ENCODE measurements around the gene ADAM10.

ADAM10 gene

DNA sequence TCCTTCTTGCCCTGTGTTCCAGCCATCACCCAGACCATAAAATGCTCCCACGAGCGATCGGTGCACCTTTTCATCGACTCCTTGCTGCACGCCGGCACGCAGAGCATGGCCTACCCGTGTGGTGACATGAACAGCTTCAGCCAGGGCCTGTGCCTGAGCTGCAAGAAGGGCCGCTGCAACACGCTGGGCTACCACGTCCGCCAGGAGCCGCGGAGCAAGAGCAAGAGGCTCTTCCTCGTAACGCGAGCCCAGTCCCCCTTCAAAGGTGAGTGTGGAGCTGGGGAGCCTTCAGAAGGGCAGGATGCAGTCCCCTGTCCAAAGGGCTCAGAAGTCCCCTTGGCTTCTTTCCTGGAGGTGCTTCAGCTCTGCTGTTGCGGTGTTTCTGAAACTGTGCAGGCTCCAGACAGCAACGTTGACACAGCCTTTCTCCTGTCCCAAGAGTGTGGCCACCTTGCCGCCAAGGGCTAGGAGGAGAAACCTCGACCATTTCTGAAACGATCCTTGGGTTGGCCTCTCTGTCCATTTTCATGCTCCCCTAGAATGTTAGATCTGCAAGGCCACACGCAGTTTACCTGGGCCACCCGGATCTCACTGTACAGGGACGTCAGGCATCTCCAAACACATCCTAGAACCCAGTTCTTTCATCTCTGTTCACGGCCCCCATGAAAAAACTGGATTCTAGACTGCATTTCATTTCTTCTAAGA lies 201.0 kb downstream of the ADAM10 start:
- no peak for DNase-seq

DNA sequence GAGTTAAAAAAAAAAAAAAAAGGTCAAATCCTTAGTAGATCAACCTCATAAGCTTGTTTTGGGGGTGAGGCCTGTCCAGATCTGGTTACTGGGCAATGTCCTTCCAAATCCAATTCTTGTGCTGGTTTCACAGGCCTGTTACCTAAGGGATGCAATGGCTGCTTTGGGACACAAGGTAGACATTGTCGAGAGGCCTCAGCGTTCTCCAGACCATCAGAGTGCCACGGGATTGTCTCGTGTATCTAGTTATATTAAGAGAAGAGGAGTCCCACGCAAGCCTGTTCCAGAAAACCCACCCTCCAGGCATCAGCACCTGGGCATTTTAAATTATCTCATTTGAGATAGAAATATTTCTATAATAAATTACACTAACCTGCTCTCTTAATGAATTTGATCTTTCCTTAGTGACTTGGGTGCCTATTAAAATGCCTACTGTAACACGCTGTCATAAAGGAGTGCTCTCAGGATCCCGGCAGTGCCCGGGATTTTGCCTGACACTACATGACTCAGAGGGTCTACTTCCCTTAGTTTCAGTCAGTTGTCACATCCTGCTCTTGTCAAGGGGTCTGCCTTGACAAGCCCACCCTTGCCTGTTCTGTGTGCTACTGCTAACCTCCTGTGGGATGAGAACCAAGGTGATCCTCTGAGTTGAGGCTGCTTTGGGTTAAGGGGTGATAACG lies 201.7 kb downstream of the ADAM10 start:
- no peak for DNase-seq

DNA sequence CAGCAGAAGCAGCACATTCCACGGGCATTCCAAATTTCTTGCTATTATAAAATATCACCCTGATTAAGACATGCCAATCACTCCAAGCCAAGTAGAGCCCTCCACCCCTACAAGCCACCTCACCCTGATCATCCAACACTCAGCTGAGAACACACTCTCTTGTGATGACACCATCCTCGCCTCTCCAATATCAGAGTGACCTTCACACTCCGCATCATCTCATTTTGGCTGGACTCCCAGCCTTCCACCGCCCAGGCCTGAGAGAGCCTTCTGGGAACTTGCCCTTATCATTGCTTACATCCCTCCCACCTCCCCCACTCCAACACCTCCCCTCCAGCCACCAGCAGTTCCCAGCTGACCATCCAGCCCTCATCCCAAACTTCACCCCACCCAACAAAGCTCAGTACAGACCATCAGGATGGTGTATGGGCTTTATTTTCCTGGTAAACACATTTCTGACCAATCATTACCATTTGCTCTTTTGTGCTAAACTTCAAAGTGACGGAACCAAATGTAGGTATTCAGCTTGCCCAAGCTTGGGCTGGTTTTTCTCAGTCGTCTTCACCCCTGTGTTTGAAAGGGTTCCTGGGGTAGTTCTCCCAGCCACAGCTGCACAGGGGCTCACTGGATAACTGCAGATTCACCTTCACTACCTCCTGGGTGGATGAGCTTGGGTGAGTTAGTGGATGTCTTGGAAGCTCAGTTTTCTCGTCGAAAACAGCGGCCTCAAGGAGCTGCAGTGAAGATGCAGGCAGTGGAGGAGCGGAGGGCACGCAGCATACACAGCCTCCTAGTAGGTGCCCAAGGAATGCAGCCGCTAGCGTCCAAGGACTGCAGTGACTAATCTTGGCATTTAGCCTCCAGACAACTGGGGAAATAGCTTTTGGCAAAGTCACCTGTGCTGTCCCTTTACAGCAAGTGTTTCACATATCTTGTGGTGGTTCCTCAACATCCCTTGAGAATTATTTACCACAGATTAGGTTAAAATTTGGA lies 202.6 kb downstream of the ADAM10 start:
- DNase-seq = no peak

DNA sequence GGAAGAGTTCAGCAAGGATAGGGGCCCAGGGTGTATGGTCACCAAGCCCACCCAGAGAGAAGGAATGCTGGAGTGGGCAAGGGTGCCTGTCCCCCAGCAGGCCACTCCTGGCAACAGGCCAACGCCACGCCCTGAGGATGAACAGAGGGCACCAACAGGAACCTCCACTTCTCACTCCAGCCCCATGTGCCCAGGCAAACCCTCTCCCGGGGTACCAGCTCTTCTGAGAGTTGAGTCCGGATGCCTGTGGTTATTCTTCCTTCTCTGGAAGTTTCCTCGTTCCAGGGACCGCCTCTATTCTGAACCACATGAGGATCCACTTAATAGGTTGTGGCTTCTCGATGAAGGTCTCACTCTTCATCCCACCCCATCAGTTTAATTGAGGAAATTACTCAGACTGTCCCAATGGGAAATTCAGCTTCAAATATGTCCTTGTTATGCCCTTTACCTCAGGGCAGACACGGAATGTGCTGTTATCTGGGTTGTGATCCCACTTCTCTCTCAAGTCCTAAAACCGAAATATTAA lies 203.4 kb downstream of the ADAM10 start:
- DNase-seq = no peak

DNA sequence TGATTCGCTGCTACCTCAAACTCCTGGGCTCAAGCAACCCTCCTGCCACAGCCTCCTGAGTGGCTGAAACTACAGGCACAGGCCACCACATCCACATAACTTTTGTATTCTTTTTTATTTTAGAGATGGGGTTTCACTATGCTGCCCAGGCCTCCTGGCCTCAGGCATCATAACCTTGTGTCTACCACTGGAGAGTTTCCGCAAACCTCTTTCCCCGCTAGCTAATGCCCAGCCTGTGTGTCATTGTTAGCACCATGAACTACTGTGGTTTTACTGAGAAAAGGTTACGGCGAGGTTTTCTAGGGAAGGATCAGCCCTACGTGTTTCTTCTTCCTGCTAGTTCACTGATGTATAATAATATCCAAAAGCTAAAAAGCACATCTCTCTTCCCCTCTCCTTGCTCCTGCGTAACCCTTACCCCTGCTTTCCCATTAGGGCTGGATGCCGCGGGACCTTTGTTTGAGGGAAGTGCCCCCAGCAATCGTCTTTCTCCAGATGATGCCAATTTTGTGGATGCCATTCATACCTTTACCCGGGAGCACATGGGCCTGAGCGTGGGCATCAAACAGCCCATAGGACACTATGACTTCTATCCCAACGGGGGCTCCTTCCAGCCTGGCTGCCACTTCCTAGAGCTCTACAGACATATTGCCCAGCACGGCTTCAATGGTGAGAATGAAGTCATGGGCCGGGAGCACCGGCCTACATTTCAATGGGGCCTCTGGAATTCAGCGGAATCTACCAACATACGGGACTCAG lies 204.0 kb downstream of the ADAM10 start:
- DNase-seq = no peak

DNA sequence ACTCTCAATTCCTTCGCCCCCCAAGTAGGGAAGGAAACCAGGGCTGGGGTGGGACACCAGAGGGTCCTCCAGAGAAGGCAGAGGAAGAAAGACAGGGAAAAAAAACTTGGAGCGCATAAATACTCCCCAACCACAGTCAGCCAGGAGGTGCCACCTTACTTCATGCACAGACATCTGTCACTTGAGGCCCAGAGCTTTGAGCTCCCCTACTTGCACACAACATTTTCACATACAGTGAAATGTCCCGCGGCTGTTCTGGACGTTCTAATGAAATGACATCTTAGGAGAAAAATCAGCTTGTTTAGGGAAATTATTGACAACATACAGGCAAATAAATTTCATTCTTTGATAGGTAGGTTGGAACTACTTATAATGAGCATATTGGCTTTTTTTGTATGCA lies 204.8 kb downstream of the ADAM10 start:
- DNase-seq = no peak

DNA sequence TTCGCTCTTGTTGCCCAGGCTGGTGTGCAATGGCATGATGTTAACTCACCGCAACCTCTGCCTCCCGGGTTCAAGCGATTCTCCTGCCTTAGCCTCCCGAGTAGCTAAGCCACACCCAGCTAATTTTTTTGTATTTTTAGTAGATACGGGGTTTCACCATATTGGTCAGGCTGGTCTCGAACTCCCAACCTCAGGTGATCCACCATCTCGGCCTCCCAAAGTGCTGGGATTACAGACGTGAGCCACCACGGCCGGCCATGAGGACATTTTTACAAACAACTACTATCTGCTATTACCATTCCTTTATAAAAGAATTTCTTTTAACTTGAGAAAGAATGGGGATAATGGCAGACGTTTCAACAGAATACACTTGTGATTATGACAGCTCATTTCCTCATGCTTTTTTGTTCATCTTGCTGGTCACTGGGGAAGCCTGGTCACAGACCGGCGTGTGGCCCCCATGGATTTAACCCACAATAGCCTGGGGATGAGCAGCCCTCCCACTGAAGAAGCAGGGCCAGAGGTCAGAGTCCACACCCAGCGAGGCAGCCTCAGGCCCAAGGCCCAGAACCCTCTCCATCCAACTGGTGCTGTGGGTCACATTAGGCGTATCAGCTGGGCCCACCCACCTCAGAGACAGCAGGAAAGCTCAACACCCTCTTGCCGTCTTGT lies 205.7 kb downstream of the ADAM10 start:
- DNase-seq = no peak

DNA sequence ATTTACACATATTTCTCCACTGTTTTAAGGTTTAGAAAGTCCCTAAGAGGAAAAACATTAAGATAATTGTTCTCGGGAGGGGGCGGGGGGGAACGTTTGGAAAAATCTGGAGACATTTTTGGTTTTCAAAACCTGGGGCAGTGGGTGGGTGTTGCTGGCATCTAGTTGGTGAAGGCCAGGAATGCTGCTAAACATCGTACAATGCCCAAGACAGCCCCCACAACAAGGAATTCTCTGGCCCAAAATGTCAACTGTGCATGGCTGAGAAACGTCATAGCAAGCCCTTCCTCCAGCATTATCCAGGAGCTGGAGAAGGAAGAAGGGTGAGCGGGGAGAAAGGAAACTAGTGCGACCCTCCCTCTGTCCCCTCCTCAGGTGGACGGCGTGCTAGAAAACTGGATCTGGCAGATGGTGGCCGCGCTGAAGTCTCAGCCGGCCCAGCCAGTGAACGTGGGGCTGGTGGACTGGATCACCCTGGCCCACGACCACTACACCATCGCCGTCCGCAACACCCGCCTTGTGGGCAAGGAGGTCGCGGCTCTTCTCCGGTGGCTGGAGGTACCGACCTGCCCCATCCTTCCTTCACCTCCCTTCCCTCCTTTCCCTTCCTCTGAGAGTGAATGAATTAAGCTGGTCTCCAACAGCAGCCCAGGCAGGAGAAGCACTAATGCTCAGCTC lies 208.0 kb downstream of the ADAM10 start:
- no peak for DNase-seq

DNA sequence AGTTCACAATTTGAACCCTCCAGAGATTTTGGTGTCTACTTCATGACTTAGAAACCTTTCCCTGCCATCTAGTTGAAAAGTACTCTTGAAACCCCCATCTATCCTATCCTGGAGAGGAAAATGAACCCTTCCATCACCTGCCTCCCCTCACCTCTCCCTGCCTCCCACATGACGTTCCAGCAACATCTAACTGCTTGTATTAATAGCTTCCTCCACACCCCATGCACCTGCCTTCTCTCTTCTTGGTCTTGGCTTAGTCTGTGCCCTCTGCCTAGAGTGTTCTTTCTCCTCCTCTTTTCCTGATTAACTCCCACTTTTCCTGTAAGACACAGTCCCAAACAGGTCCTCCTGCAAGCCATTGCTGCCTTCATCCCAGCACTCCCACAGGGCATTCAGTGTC lies 210.0 kb downstream of the ADAM10 start:
- no peak for DNase-seq

DNA sequence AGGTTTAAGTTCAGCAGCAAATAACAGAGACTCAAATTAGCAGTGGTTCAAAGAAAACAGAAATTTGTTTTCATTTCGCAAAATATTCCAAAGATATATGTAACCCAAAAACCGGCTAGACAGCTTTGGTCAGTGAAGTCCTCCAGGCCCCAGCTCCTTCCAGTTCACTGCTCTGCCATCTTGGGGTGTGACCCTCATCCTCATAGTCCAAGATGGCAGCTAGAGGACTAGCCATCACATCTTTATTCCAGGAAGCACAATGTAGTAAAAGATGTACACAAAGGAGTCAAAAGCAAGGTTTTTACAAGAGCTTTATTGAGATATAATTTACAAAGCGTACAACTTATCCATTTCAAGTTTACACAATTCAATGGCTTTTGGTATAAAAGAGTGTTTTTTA lies 210.6 kb downstream of the ADAM10 start:
- no peak for DNase-seq
